DOHH2 (cell line): Measurements from ENCODE around the gene ZSWIM5.
"Not testable (repeated sequence)": the region's sequence is repeated elsewhere in the genome, so short reads cannot be mapped to it uniquely, and the experiment has no call there.

Experiments
- EZH2phosphoT487 ChIP-seq: fragments of 200-600 bp; sonication (generic); IDR thresholded peaks from 2 replicates; pipeline ENCODE4 v1.6.1; 2017; ENCODE audit warnings: borderline replicate concordance, mild to moderate bottlenecking, antibody characterized with exemption, low read length, moderate library complexity, mixed read lengths
- TF ChIP-seq, protein P1 (sequence below): fragments of 200-600 bp; sonication (generic); IDR thresholded peaks from one replicate; pipeline ENCODE4 v1.5.1; 2014; ENCODE audit warnings: antibody characterized with exemption, mild to moderate bottlenecking, low read depth, low read length; ENCODE audit not compliant: poor library complexity, severe bottlenecking

DNA sequence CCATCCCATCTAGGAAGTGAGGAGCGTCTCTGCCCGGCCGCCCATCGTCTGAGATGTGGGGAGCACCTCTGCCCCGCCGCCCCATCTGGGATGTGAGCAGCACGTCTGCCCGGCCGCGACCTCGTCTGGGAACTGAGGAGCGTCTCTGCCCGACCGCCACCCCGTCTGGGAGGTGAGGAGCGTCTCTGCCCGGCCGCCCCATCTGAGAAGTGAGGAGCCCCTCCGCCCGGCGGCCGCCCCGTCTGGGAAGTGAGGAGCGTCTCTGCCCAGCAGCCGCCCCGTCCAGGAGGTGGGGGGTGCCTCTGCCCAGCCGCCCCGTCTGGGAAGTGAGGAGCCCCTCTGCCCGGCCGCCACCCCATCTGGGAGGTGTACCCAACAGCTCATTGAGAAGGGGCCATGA is 41.6 kb upstream of the ZSWIM5 start:
- TF ChIP-seq, protein P1, sequence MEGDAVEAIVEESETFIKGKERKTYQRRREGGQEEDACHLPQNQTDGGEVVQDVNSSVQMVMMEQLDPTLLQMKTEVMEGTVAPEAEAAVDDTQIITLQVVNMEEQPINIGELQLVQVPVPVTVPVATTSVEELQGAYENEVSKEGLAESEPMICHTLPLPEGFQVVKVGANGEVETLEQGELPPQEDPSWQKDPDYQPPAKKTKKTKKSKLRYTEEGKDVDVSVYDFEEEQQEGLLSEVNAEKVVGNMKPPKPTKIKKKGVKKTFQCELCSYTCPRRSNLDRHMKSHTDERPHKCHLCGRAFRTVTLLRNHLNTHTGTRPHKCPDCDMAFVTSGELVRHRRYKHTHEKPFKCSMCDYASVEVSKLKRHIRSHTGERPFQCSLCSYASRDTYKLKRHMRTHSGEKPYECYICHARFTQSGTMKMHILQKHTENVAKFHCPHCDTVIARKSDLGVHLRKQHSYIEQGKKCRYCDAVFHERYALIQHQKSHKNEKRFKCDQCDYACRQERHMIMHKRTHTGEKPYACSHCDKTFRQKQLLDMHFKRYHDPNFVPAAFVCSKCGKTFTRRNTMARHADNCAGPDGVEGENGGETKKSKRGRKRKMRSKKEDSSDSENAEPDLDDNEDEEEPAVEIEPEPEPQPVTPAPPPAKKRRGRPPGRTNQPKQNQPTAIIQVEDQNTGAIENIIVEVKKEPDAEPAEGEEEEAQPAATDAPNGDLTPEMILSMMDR: not testable (repeated sequence)
- TF ChIP-seq EZH2phosphoT487: not testable (repeated sequence)
